Endothelial cell of umbilical vein (primary cell): ENCODE data around the gene NOLC1. TPM values are rescaled to one million over a fixed set of nuclear protein-coding genes. Genes with fewer than 3 reads are reported as not detected.

Experiments
- BruUV-seq: library from RNA; stranded (reverse); fragments of 400-500 nt; replicated peaks from 2 replicates; lab custom pipeline; 2021; lab: Mats Ljungman, UMichigan
- CTCF ChIA-PET: fragments of 300-600, 350-600 bp; sonication (Branson Sonifier 250); formaldehyde crosslinking; loops from one replicate; lab custom pipeline; 2021; ENCODE audit warnings: antibody characterized with exemption, inconsistent platforms; lab: Charles Lee
- POLR2A ChIA-PET: fragments of 300-600, 350-600 bp; sonication (Branson Sonifier 250); formaldehyde crosslinking; loops from one replicate; lab custom pipeline; 2021; ENCODE audit warnings: antibody characterized with exemption, inconsistent platforms; lab: Charles Lee
- DNase-seq: peaks from one replicate; pipeline ENCODE4 v3.0.0-alpha.2; 2011; ENCODE audit warnings: low read depth, low spot score
- FAIRE-seq: peaks from 2 replicates; lab custom pipeline; 2011; peaks lifted over from hg19 to GRCh38; lab: Jason Lieb, UNC
- H2AFZ ChIP-seq: 2 replicates; pipeline ENCODE4 v1.6.0; 2012; ENCODE audit warnings: low read depth, low read length, control low read depth, inconsistent platforms
- H3K27ac ChIP-seq: 2 replicates; pipeline ENCODE4 v1.5.1; 2011; ENCODE audit warnings: low read depth, mild to moderate bottlenecking, control low read depth, low read length, moderate library complexity; ENCODE audit not compliant: insufficient read depth
- H3K27me3 ChIP-seq, 2 experiments: 2 replicates each; pipeline versions ENCODE4 v1.6.0 to v1.6.1; 2011; ENCODE audit warnings: low read length in 2 of 2, mixed read lengths in 1 of 2; ENCODE audit not compliant: control insufficient read depth in 2 of 2, insufficient read depth in 2 of 2
- H3K36me3 ChIP-seq, 2 experiments: 2 replicates in 1 of 2; 3 replicates in 1 of 2; pipeline ENCODE4 v1.5.1; 2011; ENCODE audit warnings: low read length in 2 of 2, mild to moderate bottlenecking in 1 of 2, moderate library complexity in 1 of 2; ENCODE audit not compliant: control insufficient read depth in 2 of 2, insufficient read depth in 2 of 2; ENCODE audit errors: extremely low read depth in 1 of 2
- H3K4me1 ChIP-seq: 3 replicates; pipeline ENCODE4 v1.5.1; 2011; ENCODE audit warnings: mild to moderate bottlenecking, low read length; ENCODE audit not compliant: control insufficient read depth, insufficient read depth; ENCODE audit errors: extremely low read depth
- H3K4me2 ChIP-seq: 2 replicates; pipeline ENCODE4 v1.6.1; 2011; ENCODE audit warnings: low read length, control low read depth, mixed read lengths; ENCODE audit not compliant: insufficient read depth
- H3K4me3 ChIP-seq, 3 experiments: fragments of 200-600 bp in 1 of 3; sonication (generic), shearing (Covaris generic) in 1 of 3; replicated peaks in 1 of 3; 2 replicates each; pipeline ENCODE4 v1.5.1; 2011 to 2016; ENCODE audit warnings: control low read depth in 3 of 3, low read length in 3 of 3, mild to moderate bottlenecking in 2 of 3, inconsistent platforms in 1 of 3, low read depth in 1 of 3, moderate library complexity in 1 of 3; ENCODE audit not compliant: insufficient read depth in 1 of 3
- H3K79me2 ChIP-seq: 2 replicates; pipeline ENCODE4 v1.6.0; 2012; ENCODE audit warnings: low read length, inconsistent platforms; ENCODE audit not compliant: control insufficient read depth, insufficient read depth
- H3K9ac ChIP-seq: replicated peaks from 2 replicates; pipeline ENCODE3; 2011; ENCODE audit warnings: low read length, control low read depth; ENCODE audit not compliant: insufficient read depth; ENCODE audit errors: extremely low read depth
- H3K9me1 ChIP-seq: replicated peaks from 3 replicates; pipeline ENCODE4 v1.6.0; 2011; ENCODE audit warnings: mild to moderate bottlenecking, low read length; ENCODE audit not compliant: control insufficient read depth, insufficient read depth; ENCODE audit errors: extremely low read depth
- H3K9me3 ChIP-seq: replicated peaks from 2 replicates; pipeline ENCODE4 v1.5.1; 2012; ENCODE audit warnings: low read length, inconsistent platforms; ENCODE audit not compliant: control insufficient read depth, insufficient read depth
- H4K20me1 ChIP-seq: replicated peaks from 2 replicates; pipeline ENCODE3; 2011; ENCODE audit warnings: mild to moderate bottlenecking, low read length; ENCODE audit not compliant: control insufficient read depth, insufficient read depth; ENCODE audit errors: extremely low read depth
- CTCF ChIP-seq, 2 donors: IDR thresholded peaks; 1 replicate in 1 of 2; 2 replicates in 1 of 2; pipeline ENCODE4 v1.5.1; 2011; ENCODE audit warnings: low read length in 2 of 2, mild to moderate bottlenecking in 2 of 2, moderate library complexity in 2 of 2, control low read depth in 1 of 2, inconsistent platforms in 1 of 2, low read depth in 1 of 2; ENCODE audit not compliant: insufficient read depth in 1 of 2; ENCODE audit errors: extremely low read depth in 1 of 2
- EZH2 ChIP-seq: IDR thresholded peaks from 2 replicates; pipeline ENCODE4 v1.6.1; 2012; ENCODE audit warnings: borderline replicate concordance, low read depth, mild to moderate bottlenecking, moderate library complexity, low read length, inconsistent platforms; ENCODE audit not compliant: severe bottlenecking
- FOS ChIP-seq: IDR thresholded peaks from 2 replicates; pipeline ENCODE4 v1.6.1; 2011; ENCODE audit warnings: mild to moderate bottlenecking, low read length, moderate library complexity, borderline replicate concordance; ENCODE audit not compliant: insufficient read depth
- GATA2 ChIP-seq: IDR thresholded peaks from 2 replicates; pipeline ENCODE4 v1.7.0; 2011; ENCODE audit warnings: low read depth, mild to moderate bottlenecking, moderate library complexity, mixed read lengths, low read length; ENCODE audit not compliant: insufficient read length, insufficient read depth
- JUN ChIP-seq: IDR thresholded peaks from 2 replicates; pipeline ENCODE4 v1.6.1; 2011; ENCODE audit warnings: borderline replicate concordance, low read depth; ENCODE audit not compliant: insufficient read length, insufficient read depth
- MAX ChIP-seq: IDR thresholded peaks from 2 replicates; pipeline ENCODE4 v1.6.1; 2011; ENCODE audit not compliant: insufficient read depth, insufficient read length
- MYC ChIP-seq: IDR thresholded peaks from one replicate; pipeline ENCODE4 v1.6.1; 2011; ENCODE audit warnings: mild to moderate bottlenecking, low read depth, low read length
- POLR2A ChIP-seq: IDR thresholded peaks from 2 replicates; pipeline ENCODE4 v1.6.1; 2012; ENCODE audit warnings: low read depth, mild to moderate bottlenecking, control low read depth, low read length
- POLR2AphosphoS5 ChIP-seq: IDR thresholded peaks from 2 replicates; pipeline ENCODE4 v1.6.1; 2012; ENCODE audit warnings: low read depth, mild to moderate bottlenecking, control low read depth, low read length, moderate library complexity; ENCODE audit not compliant: insufficient read depth
- dilution Hi-C: fragments of 300-500 bp; cut with MboI; formaldehyde crosslinking; loops from one replicate; pipeline ENCODE4 v1.15.0; 2019; ENCODE audit warnings: low sequenced_read_pairs; ENCODE audit not compliant: extremely low pct_ligation_motif_present
- intact Hi-C: fragments of 100-400 bp; cut with micrococcal nuclease; formaldehyde crosslinking; loops from one replicate; pipeline ENCODE4 v1.10.0; 2022
- polyA plus RNA-seq, 4 experiments: library from polyadenylated mRNA; depleted of rRNA in 3 of 4; stranded (reverse) in 3 of 4; unstranded in 1 of 4; fragments of >200 nt; gene quantifications; 2 replicates each; pipeline versions ENCODE4 v1.2.1 to v1.2.3, GENCODE V29; 2011 to 2012; ENCODE audit warnings: missing spikeins in 1 of 4
- total RNA-seq: library from RNA; stranded (reverse); gene quantifications from 2 replicates; pipeline ENCODE4 v1.2.3, GENCODE V29; 2021

Gene NOLC1
- total and polyA plus RNA-seq, 2 donors (not counting 3 experiments of a cell fraction or from before 2014, with no cell fraction given): 32.1 to 73.1 TPM

- H3K9me1 ChIP-seq: no peaks in the 10 kb centered on the region
- peaks cover 3 to 6% of the 10 kb centered on the region in 2 experiments for H3K36me3 ChIP-seq
- no peak for TF ChIP-seq POLR2A
- no peak for TF ChIP-seq GATA2
- TF ChIP-seq JUN: no peak
- TF ChIP-seq MYC: no peak
- TF ChIP-seq EZH2: no peak
- no peak for TF ChIP-seq POLR2AphosphoS5
- TF ChIP-seq CTCF (IDR thresholded peaks at IDR 0.05; ENCODE audit: extremely low read depth in 1 of 2, insufficient read depth in 1 of 2, low read depth in 1 of 2, low read length in 2 of 2): no peak
- TF ChIP-seq FOS: no peak
- TF ChIP-seq MAX: no peak
- no TSS peak for BruUV-seq
- H3K9me3 ChIP-seq: no peaks in the 10 kb centered on the region
- FAIRE-seq (no peak), DNase-seq (no peak)
- H3K9ac ChIP-seq: no peak overlapping the region
- no peaks in the 10 kb centered on the region for H3K79me2 ChIP-seq
- H4K20me1 ChIP-seq: no peaks in the 10 kb centered on the region
- peaks cover 9% of the 10 kb centered on the region for H3K4me1 ChIP-seq
- H3K27me3 ChIP-seq: no peaks in the 10 kb centered on the region
- H3K27ac ChIP-seq: no peak overlapping the region
- POLR2A ChIA-PET: interaction anchor here (1.1 kb wide), 1 partner anchor 12 kb away, joined by 4 read pairs; no protein-coding TSS in a partner anchor
- dilution Hi-C loops (no loop called here), intact Hi-C loops (no loop called here)
- no peak overlapping the region for H3K4me2 ChIP-seq
- no peak overlapping the region for H3K4me3 ChIP-seq
- CTCF ChIA-PET: interaction anchor here (1.1 to 2.5 kb wide), 6 partner anchors 8 to 92 kb away, joined by 3 to 12 read pairs (median 4); no protein-coding TSS in a partner anchor
- no peak overlapping the region for H2AFZ ChIP-seq
Observed at GRCh38 chr10:102102421-102102820, 49.8 kb upstream of the NOLC1 start.
